ENCODE results near the gene ZBTB1.

GRCh38 chr14:64566651-64567122 is 62.1 kb downstream of the ZBTB1 start:
- TF ChIP-seq CTCF (IDR thresholded peaks at IDR 0.05) = no peak
- no peak for TF ChIP-seq POLR2AphosphoS5 (IDR thresholded peaks at IDR 0.05)

Measured in breast epithelium (tissue), 3 donors.